ENCODE results near the gene KBTBD2. TPM values are rescaled to one million over a fixed set of nuclear protein-coding genes. Genes with fewer than 3 reads are reported as not detected.

KBTBD2 gene
- total and polyA plus RNA-seq, 2 donors (not counting 1 experiment from before 2014, with no cell fraction given): 38.9 to 62.1 TPM

DNA sequence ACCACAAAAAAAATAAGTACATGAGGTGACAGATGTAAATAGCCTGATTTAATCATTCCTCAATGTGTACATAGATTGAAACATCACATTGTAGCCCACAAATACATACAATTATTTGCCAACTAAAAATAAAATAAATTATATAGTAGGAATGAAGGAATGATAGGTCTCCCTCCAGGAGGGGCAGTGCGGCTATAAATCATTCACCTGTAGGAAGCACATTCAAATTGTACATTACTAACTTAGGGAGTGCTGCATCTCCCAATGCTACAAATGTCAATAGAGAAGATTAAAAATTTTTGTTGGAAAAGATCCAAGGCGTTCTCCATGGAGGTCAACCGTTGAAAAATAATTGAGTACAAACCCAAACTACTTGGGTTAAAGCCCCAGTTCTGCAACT lies 4.2 kb downstream of the KBTBD2 start:
- Histone ChIP-seq H3K36me3 (replicated peaks in 1 of 2; ENCODE audit: control extremely low read depth in 1 of 2, control insufficient read depth in 1 of 2, extremely low read depth in 1 of 2, insufficient read depth in 2 of 2, low read length in 1 of 2) (peaks cover 2 to 3% of the 10 kb centered on the region in 2 experiments), H4K20me1 (ENCODE audit: control insufficient read depth, insufficient read depth, low read length, poor library complexity, severe bottlenecking) (peaks cover 46% of the 10 kb centered on the region), H2AFZ (ENCODE audit: insufficient read depth, low read depth, low read length, poor library complexity, severe bottlenecking) (no peak overlapping the region), H3K4me3 (ENCODE audit: control extremely low read depth in 1 of 5, extremely low read depth in 1 of 5, insufficient read depth in 1 of 5, low read depth in 2 of 5, low read length in 4 of 5) (no peak overlapping the region), H3K9ac (ENCODE audit: low read length) (no peak overlapping the region), H3K27ac (ENCODE audit: low read length in 2 of 2) (peak overlapping the region in 1 of 2 donors; percentile 38), H3K4me2 (replicated peaks; ENCODE audit: low read depth, low read length, poor library complexity, severe bottlenecking) (no peak overlapping the region), H3K9me3 (ENCODE audit: control extremely low read depth in 1 of 3, control insufficient read depth in 2 of 3, insufficient read depth in 1 of 3, low read length in 2 of 3) (no peaks in the 10 kb centered on the region), H3K79me2 (ENCODE audit: control insufficient read depth, insufficient read depth, low read length) (peaks cover 80% of the 10 kb centered on the region), H3K27me3 (replicated peaks in 1 of 4; ENCODE audit: control extremely low read depth in 1 of 4, control insufficient read depth in 3 of 4, insufficient read depth in 4 of 4, low read length in 3 of 4) (no peaks in the 10 kb centered on the region), H3K4me1 (ENCODE audit: control insufficient read depth in 2 of 2, insufficient read depth in 2 of 2, low read length in 2 of 2) (peaks cover 29 to 41% of the 10 kb centered on the region in 2 donors)
- DNase-seq (no peak), ATAC-seq (ENCODE audit: low read depth) (no peak)
- no peak for TF ChIP-seq EZH2 (IDR thresholded peaks at IDR 0.05; ENCODE audit: borderline replicate concordance, insufficient read depth, low read depth, low read length, poor library complexity, severe bottlenecking)
- TF ChIP-seq, protein P1, sequence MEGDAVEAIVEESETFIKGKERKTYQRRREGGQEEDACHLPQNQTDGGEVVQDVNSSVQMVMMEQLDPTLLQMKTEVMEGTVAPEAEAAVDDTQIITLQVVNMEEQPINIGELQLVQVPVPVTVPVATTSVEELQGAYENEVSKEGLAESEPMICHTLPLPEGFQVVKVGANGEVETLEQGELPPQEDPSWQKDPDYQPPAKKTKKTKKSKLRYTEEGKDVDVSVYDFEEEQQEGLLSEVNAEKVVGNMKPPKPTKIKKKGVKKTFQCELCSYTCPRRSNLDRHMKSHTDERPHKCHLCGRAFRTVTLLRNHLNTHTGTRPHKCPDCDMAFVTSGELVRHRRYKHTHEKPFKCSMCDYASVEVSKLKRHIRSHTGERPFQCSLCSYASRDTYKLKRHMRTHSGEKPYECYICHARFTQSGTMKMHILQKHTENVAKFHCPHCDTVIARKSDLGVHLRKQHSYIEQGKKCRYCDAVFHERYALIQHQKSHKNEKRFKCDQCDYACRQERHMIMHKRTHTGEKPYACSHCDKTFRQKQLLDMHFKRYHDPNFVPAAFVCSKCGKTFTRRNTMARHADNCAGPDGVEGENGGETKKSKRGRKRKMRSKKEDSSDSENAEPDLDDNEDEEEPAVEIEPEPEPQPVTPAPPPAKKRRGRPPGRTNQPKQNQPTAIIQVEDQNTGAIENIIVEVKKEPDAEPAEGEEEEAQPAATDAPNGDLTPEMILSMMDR (IDR thresholded peaks at IDR 0.05): no peak
- no peaks in the 10 kb centered on the region for H3K27me3 Mint-ChIP-seq
- ChIA-PET POLR2A (no interaction called here), CTCF (interaction anchor here (1.0 kb wide), 1 partner anchor 221 kb away, joined by 3 read pairs; the partner anchor contains the start of gene RP9)
- no peaks in the 10 kb centered on the region for H3K9me3 Mint-ChIP-seq (ENCODE audit: insufficient read depth)
- no CpG with 5 or more reads among the region's 3 CpGs for WGBS (ENCODE audit: insufficient coverage)
- peaks cover 63% of the 10 kb centered on the region for H3K4me1 Mint-ChIP-seq
- no peak overlapping the region for H3K4me3 Mint-ChIP-seq
- intact Hi-C loops (cut with micrococcal nuclease): no loop called here
- no peak overlapping the region for H3K27ac Mint-ChIP-seq

DNA sequence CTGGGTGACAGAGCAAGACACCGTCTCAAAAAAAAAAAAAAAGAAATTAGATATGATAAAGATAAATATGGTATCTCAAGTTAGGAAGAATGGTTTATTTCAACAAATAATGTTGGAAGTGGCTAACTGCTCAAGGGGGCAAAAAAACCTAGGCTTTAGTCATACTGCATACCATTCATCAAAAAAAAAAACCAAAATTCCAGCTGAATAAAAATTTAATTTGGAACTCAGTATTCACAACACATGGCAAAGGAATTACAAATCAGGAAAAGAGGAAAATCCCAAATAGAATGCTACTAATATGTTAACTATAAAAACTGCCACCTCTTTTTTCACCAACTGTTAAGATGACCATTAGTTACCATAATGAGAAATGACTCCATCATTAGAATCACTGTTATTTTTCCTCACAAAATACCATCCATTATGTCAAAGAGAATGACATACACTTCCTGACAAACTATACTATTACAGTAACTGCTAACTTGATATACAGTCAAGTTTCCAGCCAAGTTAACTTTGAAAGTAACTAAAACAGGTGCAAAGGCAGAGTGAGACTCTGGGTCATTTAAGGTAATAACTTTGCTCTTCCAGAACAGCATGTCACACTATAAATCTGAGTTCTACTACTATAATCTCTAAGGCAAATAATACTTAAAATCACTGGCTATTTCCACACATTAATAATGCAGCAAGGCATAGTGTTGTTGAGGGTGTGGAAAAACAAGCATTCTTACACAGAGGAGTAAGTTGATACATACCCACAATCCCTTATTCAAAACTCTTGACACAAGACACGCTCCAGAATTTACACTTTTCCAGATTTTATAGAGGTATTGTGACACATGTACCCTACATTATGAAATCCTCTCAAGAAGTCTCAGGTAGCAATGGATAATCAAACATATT lies 10.2 kb downstream of the KBTBD2 start:
- H3K36me3 ChIP-seq (replicated peaks in 1 of 2; ENCODE audit: control extremely low read depth in 1 of 2, control insufficient read depth in 1 of 2, extremely low read depth in 1 of 2, insufficient read depth in 2 of 2, low read length in 1 of 2): peaks cover 5 to 9% of the 10 kb centered on the region in 2 experiments
- no peak overlapping the region for H3K27ac ChIP-seq (ENCODE audit: low read length in 2 of 2)
- no peak overlapping the region for H3K4me3 Mint-ChIP-seq
- peaks cover 91% of the 10 kb centered on the region for H4K20me1 ChIP-seq (ENCODE audit: control insufficient read depth, insufficient read depth, low read length, poor library complexity, severe bottlenecking)
- CTCF ChIA-PET: interaction anchor here (0.7 to 1.3 kb wide), 4 partner anchors 9 to 291 kb away, joined by 3 to 4 read pairs (median 3); no protein-coding TSS in a partner anchor
- no peak for ATAC-seq (ENCODE audit: low read depth)
- no peak for DNase-seq
- H3K4me1 ChIP-seq (ENCODE audit: control insufficient read depth in 2 of 2, insufficient read depth in 2 of 2, low read length in 2 of 2): peaks cover 0 to 24% of the 10 kb centered on the region in 2 donors
- peaks cover 50% of the 10 kb centered on the region for H3K4me1 Mint-ChIP-seq
- WGBS (ENCODE audit: insufficient coverage): no CpG with 5 or more reads among the region's 2 CpGs
- no peaks in the 10 kb centered on the region for H3K27me3 ChIP-seq (replicated peaks in 1 of 4; ENCODE audit: control extremely low read depth in 1 of 4, control insufficient read depth in 3 of 4, insufficient read depth in 4 of 4, low read length in 3 of 4)
- no peak overlapping the region for H3K4me2 ChIP-seq (replicated peaks; ENCODE audit: low read depth, low read length, poor library complexity, severe bottlenecking)
- TF ChIP-seq, protein P1 (IDR thresholded peaks at IDR 0.05): no peak
- TF ChIP-seq EZH2 (IDR thresholded peaks at IDR 0.05; ENCODE audit: borderline replicate concordance, insufficient read depth, low read depth, low read length, poor library complexity, severe bottlenecking): no peak
- H2AFZ ChIP-seq (ENCODE audit: insufficient read depth, low read depth, low read length, poor library complexity, severe bottlenecking): no peak overlapping the region
- no peak overlapping the region for H3K27ac Mint-ChIP-seq
- intact Hi-C loops (cut with micrococcal nuclease): no loop called here
- H3K4me3 ChIP-seq (ENCODE audit: control extremely low read depth in 1 of 5, extremely low read depth in 1 of 5, insufficient read depth in 1 of 5, low read depth in 2 of 5, low read length in 4 of 5): no peak overlapping the region
- H3K9me3 ChIP-seq (ENCODE audit: control extremely low read depth in 1 of 3, control insufficient read depth in 2 of 3, insufficient read depth in 1 of 3, low read length in 2 of 3): no peaks in the 10 kb centered on the region
- POLR2A ChIA-PET: no interaction called here
- H3K79me2 ChIP-seq (ENCODE audit: control insufficient read depth, insufficient read depth, low read length): peaks cover 98% of the 10 kb centered on the region
- H3K9me3 Mint-ChIP-seq (ENCODE audit: insufficient read depth): no peaks in the 10 kb centered on the region
- no peak overlapping the region for H3K9ac ChIP-seq (ENCODE audit: low read length)
- no peaks in the 10 kb centered on the region for H3K27me3 Mint-ChIP-seq

All from B cell (primary cell).